HepG2 (cell line): Measurements from ENCODE around the gene TMCO4. TPM values are rescaled to one million over a fixed set of nuclear protein-coding genes. Genes with fewer than 3 reads are reported as not detected.

Experiments
- ATAC-seq: fragments of 200-7000 bp; cut with Tn5 transposase; 3 replicates; pipeline ENCODE4 v1.9.1; 2020; ENCODE audit warnings: mild to moderate bottlenecking, moderate library complexity
- BruUV-seq: library from RNA; stranded (reverse); fragments of 400-500 nt; replicated peaks from 2 replicates; lab custom pipeline; 2021; lab: Mats Ljungman, UMichigan
- CTCF ChIA-PET: fragments of 300-600 bp; formaldehyde crosslinking; extraction: SDS; loops from one replicate; lab custom pipeline; 2021; ENCODE audit warnings: low total read pairs, inconsistent platforms, low intra/inter-chr PET ratio; lab: Yijun Ruan, JAX
- POLR2A ChIA-PET: fragments of 350-600 bp; sonication (Branson Sonifier 250); formaldehyde crosslinking; loops from one replicate; lab custom pipeline; 2020; ENCODE audit warnings: antibody characterized with exemption, inconsistent platforms; lab: Yijun Ruan, JAX
- DNase-seq: peaks from one replicate; pipeline ENCODE4 v3.0.0-alpha.2; 2015; ENCODE audit warnings: low spot score
- FAIRE-seq: peaks from 3 replicates; lab custom pipeline; 2011; peaks lifted over from hg19 to GRCh38; lab: Jason Lieb, UNC
- H2AFZ ChIP-seq: one replicate; pipeline ENCODE4 v1.6.1; 2011; ENCODE audit warnings: low read length, inconsistent platforms
- H3K27ac ChIP-seq: fragments of 300-600 bp; 3 replicates; pipeline ENCODE4 v1.8.0; 2011; ENCODE audit warnings: mixed run types, mild to moderate bottlenecking, mixed read lengths, low read length, inconsistent platforms; ENCODE audit not compliant: insufficient read depth; ENCODE audit errors: extremely low read length
- H3K27me3 ChIP-seq, 2 experiments: fragments of 200-600 bp in 1 of 2; 2 replicates in 1 of 2; 3 replicates in 1 of 2; pipeline versions ENCODE4 v1.6.0 to v1.8.0; 2011; ENCODE audit warnings: low read length in 2 of 2, mild to moderate bottlenecking in 2 of 2, moderate library complexity in 2 of 2, inconsistent platforms in 1 of 2; ENCODE audit not compliant: insufficient read depth in 2 of 2, control insufficient read depth in 1 of 2
- H3K36me3 ChIP-seq, 2 experiments: fragments of 200-600 bp in 1 of 2; replicated peaks in 1 of 2; 2 replicates in 1 of 2; 3 replicates in 1 of 2; pipeline versions ENCODE4 v1.5.1 to v1.8.0; 2011; ENCODE audit warnings: low read length in 2 of 2, inconsistent platforms in 1 of 2; ENCODE audit not compliant: insufficient read depth in 2 of 2, control insufficient read depth in 1 of 2
- H3K4me1 ChIP-seq: 2 replicates; pipeline ENCODE4 v1.5.1; 2012; ENCODE audit warnings: low read length, inconsistent platforms; ENCODE audit not compliant: insufficient read depth
- H3K4me2 ChIP-seq: 2 replicates; pipeline ENCODE4 v1.6.0; 2011; ENCODE audit warnings: low read depth, low read length, inconsistent platforms
- H3K4me3 ChIP-seq, 3 experiments: fragments of 200-600 bp in 1 of 3; sonication (generic), shearing (Covaris generic) in 1 of 3; replicated peaks in 1 of 3; 2 replicates each; pipeline ENCODE4 v1.5.1; 2011 to 2016; ENCODE audit warnings: low read length in 3 of 3, inconsistent platforms in 2 of 3, low read depth in 2 of 3, mild to moderate bottlenecking in 2 of 3, control low read depth in 1 of 3, mixed read lengths in 1 of 3; ENCODE audit not compliant: insufficient read depth in 1 of 3
- H3K79me2 ChIP-seq: one replicate; pipeline ENCODE4 v1.6.1; 2011; ENCODE audit warnings: low read length, inconsistent platforms; ENCODE audit not compliant: insufficient read depth
- H3K9ac ChIP-seq: 2 replicates; pipeline ENCODE4 v1.6.0; 2011; ENCODE audit warnings: mild to moderate bottlenecking, low read depth, low read length, inconsistent platforms; ENCODE audit not compliant: insufficient read depth
- H3K9me3 ChIP-seq: 2 replicates; pipeline ENCODE4 v1.5.1; 2012; ENCODE audit warnings: mild to moderate bottlenecking, low read length
- H4K20me1 ChIP-seq: 2 replicates; pipeline ENCODE4 v1.6.0; 2011; ENCODE audit warnings: inconsistent platforms, mild to moderate bottlenecking, low read length, moderate library complexity; ENCODE audit not compliant: insufficient read depth
- KAT7 ChIP-seq: IDR thresholded peaks from 2 replicates; pipeline ENCODE4 v1.6.1; 2018; ENCODE audit warnings: borderline replicate concordance, missing compliant biosample characterization
- KMT2B ChIP-seq: IDR thresholded peaks from 2 replicates; pipeline ENCODE4 v1.6.1; 2016; ENCODE audit warnings: missing genetic modification reagents, missing compliant biosample characterization
- MEIS1 ChIP-seq: sonication (generic); formaldehyde crosslinking; IDR thresholded peaks from 2 replicates; pipeline ENCODE4 v1.9.0; 2021; ENCODE audit warnings: mild to moderate bottlenecking, missing genetic modification reagents, moderate library complexity, borderline replicate concordance
- TOPORS ChIP-seq: sonication (generic); formaldehyde crosslinking; IDR thresholded peaks from 2 replicates; pipeline ENCODE4 v1.8.0; 2023; ENCODE audit warnings: mild to moderate bottlenecking, missing genetic modification reagents
- ZBTB42 ChIP-seq: sonication (generic); formaldehyde crosslinking; IDR thresholded peaks from 2 replicates; pipeline ENCODE4 v1.5.0; 2020; ENCODE audit warnings: mild to moderate bottlenecking, missing genetic modification reagents
- ZNF260 ChIP-seq: sonication (generic); formaldehyde crosslinking; IDR thresholded peaks from 2 replicates; pipeline ENCODE4 v1.4.0; 2020; ENCODE audit warnings: missing genetic modification reagents, low read depth, mild to moderate bottlenecking, borderline replicate concordance
- ZNF317 ChIP-seq: sonication (generic); formaldehyde crosslinking; IDR thresholded peaks from 2 replicates; pipeline ENCODE4 v1.5.0; 2020; ENCODE audit warnings: mild to moderate bottlenecking, missing genetic modification reagents
- ZNF709 ChIP-seq: sonication (generic); formaldehyde crosslinking; IDR thresholded peaks from 2 replicates; pipeline ENCODE4 v1.5.0; 2020; ENCODE audit warnings: mild to moderate bottlenecking, missing genetic modification reagents
- ZNF83 ChIP-seq: sonication (generic); formaldehyde crosslinking; IDR thresholded peaks from 2 replicates; pipeline ENCODE4 v1.4.0; 2020; ENCODE audit warnings: missing genetic modification reagents, mild to moderate bottlenecking, borderline replicate concordance
- WGBS: methylation state at CpG from one replicate; pipeline ENCODE4 v1.1.6; 2017; ENCODE audit warnings: low lambda C conversion rate; 5-methylcytosine and 5-hydroxymethylcytosine counted together
- in situ Hi-C: cut with HindIII; loops from 2 replicates; pipeline ENCODE4 v1.10.0; 2017; ENCODE audit warnings: low pct_unique_long_range_greater_than_20kb; ENCODE audit not compliant: extremely low pct_ligation_motif_present
- intact Hi-C: fragments of 100-400 bp; cut with micrococcal nuclease; formaldehyde crosslinking; loops from one replicate; pipeline ENCODE4 v1.10.0; 2022; ENCODE audit not compliant: unreplicated experiment
- polyA plus RNA-seq, 8 experiments: library from polyadenylated mRNA; depleted of rRNA in 3 of 8; stranded (reverse) in 7 of 8; unstranded in 1 of 8; fragments of >200 nt; fragmentation: Illumina TruSeq in 4 of 8; extraction: Trizol in 4 of 8; gene quantifications; 2 replicates each; pipeline versions ENCODE4 v1.2.1 to v1.2.3, GENCODE V29; 2011 to 2016; ENCODE audit warnings: low read depth in 4 of 8, missing spikeins in 1 of 8, mixed read lengths in 1 of 8; ENCODE audit not compliant: insufficient read depth in 1 of 8
- total RNA-seq, 5 experiments: library from RNA; depleted of rRNA; stranded (reverse); fragments of >200 nt; fragmentation: Illumina TruSeq; extraction: Trizol; gene quantifications; 2 replicates each; pipeline ENCODE4 v1.2.3, GENCODE V29; 2016; ENCODE audit warnings: low read depth in 1 of 5

Gene TMCO4
- total and polyA plus RNA-seq, 2 of the 13 experiments (the other 11 are each of a cell fraction or from before 2014, with no cell fraction given) = 2.1 to 4.1 TPM

GRCh38 chr1:19665186-19665495 lies 134.6 kb downstream of the TMCO4 start:
- POLR2A ChIA-PET = no interaction called here
- FAIRE-seq = no peak
- Histone ChIP-seq H3K27ac (no peak overlapping the region), H3K4me3 (peak overlapping the region; percentile 21 to 69 (median 28); a peak in 4 of 6 replicates)
- TF ChIP-seq MEIS1 (CRISPR knock-in tag) (no peak), ZNF260 (CRISPR knock-in tag) (no peak), KMT2B (CRISPR knock-in tag) (no peak), ZNF709 (no peak), ZNF317 (CRISPR knock-in tag) (no peak), ZBTB42 (CRISPR knock-in tag) (no peak), KAT7 (no peak), TOPORS (CRISPR knock-in tag) (no peak), ZNF83 (CRISPR knock-in tag) (no peak)
- TF ChIP-seq, all 625 proteins: peak for 0
- no peaks in the 10 kb centered on the region for H3K36me3 ChIP-seq
- no peaks in the 10 kb centered on the region for H3K9me3 ChIP-seq
- H3K4me2 ChIP-seq = peak overlapping the region; percentile 79
- intact Hi-C loops (no loop called here), in situ Hi-C loops (no loop called here)
- BruUV-seq = no TSS peak
- H3K9ac ChIP-seq = no peak overlapping the region
- CTCF ChIA-PET = no interaction called here
- no peaks in the 10 kb centered on the region for H3K79me2 ChIP-seq
- no peak overlapping the region for H2AFZ ChIP-seq
- ATAC-seq = no peak
- no peak for DNase-seq
- 5% methylated on average over 16 of the region's 23 CpGs for WGBS
- H4K20me1 ChIP-seq = 0 out of 2 replicates have a peak, but pooled peaks cover 2% of the 10 kb centered on the region
- peaks cover 15% of the 10 kb centered on the region for H3K4me1 ChIP-seq
- peaks cover 10 to 57% of the 10 kb centered on the region in 2 experiments; a peak in 4 of 5 replicates for H3K27me3 ChIP-seq
